GM12865 (cell line): ENCODE measurements around the gene TRIM8.

Experiments
- DNase-seq: peaks from one replicate; pipeline ENCODE4 v3.0.0; 2010; ENCODE audit warnings: low read depth
- H3K4me3 ChIP-seq: 2 replicates; pipeline ENCODE4 v1.5.1; 2011; ENCODE audit warnings: mild to moderate bottlenecking, low read depth, low read length, control low read depth
- CTCF ChIP-seq: IDR thresholded peaks from 2 replicates; pipeline ENCODE4 v1.5.1; 2011; ENCODE audit warnings: low read length, control low read depth, low read depth, inconsistent platforms; ENCODE audit not compliant: insufficient read depth; ENCODE audit errors: missing control alignments

TRIM8 gene

GRCh38 chr10:102645741-102646609, 1.7 kb downstream of the TRIM8 start:
- no peak for TF ChIP-seq CTCF
- peak; percentile 93 for DNase-seq
- peak overlapping the region; percentile 90 for H3K4me3 ChIP-seq

- H3K4me3 ChIP-seq: peak overlapping the region; percentile 90
- DNase-seq: peak; percentile 72
- TF ChIP-seq CTCF: no peak
These were observed 2.5 kb downstream of the TRIM8 start for GRCh38 chr10:102646610-102647442.

GRCh38 chr10:102647443-102648268, 3.4 kb downstream of the TRIM8 start:
- TF ChIP-seq CTCF: no peak
- H3K4me3 ChIP-seq: peak overlapping the region; percentile 90
- DNase-seq: peak; percentile 55

GRCh38 chr10:102648269-102648888, 4.1 kb downstream of the TRIM8 start:
- H3K4me3 ChIP-seq: peak overlapping the region; percentile 90
- TF ChIP-seq CTCF: no peak

GRCh38 chr10:102648889-102649796, 4.9 kb downstream of the TRIM8 start:
- DNase-seq: peak; percentile 59
- TF ChIP-seq CTCF: no peak
- H3K4me3 ChIP-seq: peak overlapping the region; percentile 90

More at GRCh38 chr10:102648269-102648888, 4.1 kb downstream of the TRIM8 start:
- DNase-seq: no peak
